ENCODE data around the gene ART3. TPM values are rescaled to one million over a fixed set of nuclear protein-coding genes. Genes with fewer than 3 reads are reported as not detected.

Gene ART3
- total RNA-seq, 2 donors from 2014 or later, result 3.8 to 24.8 TPM

- peak; percentile 41 for DNase-seq (ENCODE audit: low spot score)
- H3K27me3 ChIP-seq (replicated peaks; ENCODE audit: insufficient read depth), result no peaks in the 10 kb centered on the region
- no peaks in the 10 kb centered on the region for H3K9me3 ChIP-seq
- no peaks in the 10 kb centered on the region for H3K4me1 ChIP-seq (replicated peaks)
- no peak overlapping the region for H3K4me3 ChIP-seq
- WGBS, result 22% methylated on average over 13 of the region's 13 CpGs
- H3K36me3 ChIP-seq, result no peaks in the 10 kb centered on the region
- no peak overlapping the region for H3K27ac ChIP-seq
- intact Hi-C loops (cut with DNase I), result loop anchor here (5.0 kb wide), 1 partner anchor 90 kb away; no protein-coding TSS in a partner anchor
- no peak for TF ChIP-seq POLR2A (IDR thresholded peaks at IDR 0.05)
- TF ChIP-seq POLR2AphosphoS5 (IDR thresholded peaks at IDR 0.05), result peak; percentile 22
- peak in 2 of 4 experiments; percentile 48 to 52 for TF ChIP-seq CTCF (IDR thresholded peaks at IDR 0.05)
These were observed 12.7 kb downstream of the ART3 start for GRCh38 chr4:76087007-76087769.

DNA sequence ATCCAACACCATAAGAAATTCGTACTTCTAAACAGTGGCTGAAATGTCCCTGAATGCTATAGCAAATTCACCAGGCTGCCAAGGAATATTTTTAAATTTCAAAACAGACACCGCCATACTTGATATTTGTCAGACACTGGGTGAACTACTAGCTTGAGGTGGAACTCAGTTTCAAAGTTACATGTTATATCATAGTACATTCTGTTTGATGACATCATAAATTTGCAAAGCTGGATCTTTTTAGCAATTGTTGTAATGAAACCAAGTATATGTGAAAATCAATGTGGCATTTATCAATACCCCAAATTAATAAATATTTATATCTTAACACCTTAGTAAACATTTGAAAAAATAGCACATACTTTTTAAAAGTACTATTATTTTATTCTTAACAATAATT is 14.2 kb downstream of the ART3 start:
- H3K9me3 ChIP-seq, result no peaks in the 10 kb centered on the region
- DNase-seq (ENCODE audit: low spot score), result no peak
- H3K27ac ChIP-seq, result no peak overlapping the region
- WGBS, result 100% methylated on average over 2 of the region's 2 CpGs
- H3K36me3 ChIP-seq, result no peaks in the 10 kb centered on the region
- no peak for TF ChIP-seq POLR2A (IDR thresholded peaks at IDR 0.05)
- no peak for TF ChIP-seq CTCF (IDR thresholded peaks at IDR 0.05)
- TF ChIP-seq POLR2AphosphoS5 (IDR thresholded peaks at IDR 0.05), result no peak
- no peaks in the 10 kb centered on the region for H3K4me1 ChIP-seq (replicated peaks)
- intact Hi-C loops (cut with DNase I), result loop anchor here (5.0 kb wide), 1 partner anchor 91 kb away; no protein-coding TSS in a partner anchor
- H3K27me3 ChIP-seq (replicated peaks; ENCODE audit: insufficient read depth), result no peaks in the 10 kb centered on the region
- no peak overlapping the region for H3K4me3 ChIP-seq

DNA sequence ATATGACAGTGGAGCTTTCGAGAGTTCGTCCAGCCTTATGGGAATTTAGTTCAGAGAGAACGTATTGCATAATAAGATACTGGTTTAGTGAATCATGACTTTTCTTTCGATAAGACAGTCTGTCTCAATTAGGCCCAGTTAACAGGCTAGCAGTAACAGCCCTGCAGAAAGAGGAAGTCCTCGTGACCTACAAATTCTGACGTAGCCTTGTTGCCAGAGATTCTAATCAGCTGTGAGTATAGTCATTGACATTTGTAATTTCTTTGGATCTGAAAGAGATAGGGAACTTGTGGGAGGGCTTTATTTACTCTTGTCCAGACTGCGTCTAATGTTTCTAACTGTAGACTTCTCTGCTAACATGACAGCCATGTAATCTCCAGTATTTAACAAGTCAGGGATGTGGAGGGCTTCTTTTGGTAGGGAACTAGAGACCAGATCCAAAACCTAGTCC is 15.8 kb downstream of the ART3 start:
- Histone ChIP-seq H3K27ac (peak overlapping the region; percentile 6 to 27), H3K27me3 (replicated peaks; ENCODE audit: insufficient read depth) (no peaks in the 10 kb centered on the region), H3K4me3 (no peak overlapping the region), H3K9me3 (no peaks in the 10 kb centered on the region), H3K4me1 (replicated peaks) (no peaks in the 10 kb centered on the region), H3K36me3 (no peaks in the 10 kb centered on the region)
- TF ChIP-seq POLR2AphosphoS5 (IDR thresholded peaks at IDR 0.05), result peak; percentile 83
- no peak for TF ChIP-seq POLR2A (IDR thresholded peaks at IDR 0.05)
- TF ChIP-seq CTCF (IDR thresholded peaks at IDR 0.05), result no peak
- WGBS, result 9% methylated on average over 7 of the region's 7 CpGs
- peak; percentile 59 for DNase-seq (ENCODE audit: low spot score)
- intact Hi-C loops (cut with DNase I), result no loop called here

GRCh38 chr4:76091052-76091451 is 16.5 kb downstream of the ART3 start:
- no peak for TF ChIP-seq POLR2AphosphoS5 (IDR thresholded peaks at IDR 0.05)
- no peak for TF ChIP-seq CTCF (IDR thresholded peaks at IDR 0.05)
- no peak for TF ChIP-seq POLR2A (IDR thresholded peaks at IDR 0.05)
- no peaks in the 10 kb centered on the region for H3K4me1 ChIP-seq (replicated peaks)
- H3K4me3 ChIP-seq, result no peak overlapping the region
- H3K27me3 ChIP-seq (replicated peaks; ENCODE audit: insufficient read depth), result no peaks in the 10 kb centered on the region
- no peak for DNase-seq (ENCODE audit: low spot score)
- H3K9me3 ChIP-seq, result no peaks in the 10 kb centered on the region
- intact Hi-C loops (cut with DNase I), result no loop called here
- H3K27ac ChIP-seq, result peak overlapping the region in 1 of 2 donors; percentile 6
- H3K36me3 ChIP-seq, result no peaks in the 10 kb centered on the region
- WGBS, result 45% methylated on average over 2 of the region's 2 CpGs

DNA sequence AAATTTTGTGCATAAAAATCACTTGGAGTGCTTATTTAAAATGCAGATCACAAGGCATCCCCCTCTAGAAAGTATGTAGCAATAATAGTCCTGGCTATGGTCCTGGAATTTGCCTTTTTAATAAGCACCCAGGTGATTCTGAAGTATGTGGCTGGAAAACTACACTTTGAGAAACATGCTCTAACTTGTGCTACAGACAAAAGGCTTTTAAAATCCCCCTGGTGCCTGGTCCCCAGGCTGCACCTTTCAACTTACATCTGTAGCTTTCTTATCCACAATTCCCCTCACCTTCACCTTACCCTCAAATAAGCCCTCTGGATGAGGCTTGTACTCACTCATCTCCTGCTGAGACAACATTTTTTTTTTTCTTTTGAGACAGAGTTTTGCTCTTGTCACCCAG is 21.1 kb downstream of the ART3 start:
- Histone ChIP-seq H3K4me3 (no peak overlapping the region), H3K27ac (no peak overlapping the region), H3K9me3 (no peaks in the 10 kb centered on the region), H3K36me3 (no peaks in the 10 kb centered on the region), H3K4me1 (replicated peaks) (no peaks in the 10 kb centered on the region), H3K27me3 (replicated peaks; ENCODE audit: insufficient read depth) (no peaks in the 10 kb centered on the region)
- intact Hi-C loops (cut with DNase I), result no loop called here
- TF ChIP-seq CTCF (IDR thresholded peaks at IDR 0.05) (no peak), POLR2AphosphoS5 (IDR thresholded peaks at IDR 0.05) (peak; percentile 49), POLR2A (IDR thresholded peaks at IDR 0.05) (no peak)
- DNase-seq (ENCODE audit: low spot score), result peak; percentile 41
